HepG2 (cell line): ENCODE results near the gene NTPCR. TPM values are rescaled to one million over a fixed set of nuclear protein-coding genes. Genes with fewer than 3 reads are reported as not detected.

Experiments
- EED ChIP-seq: sonication (generic); formaldehyde crosslinking; IDR thresholded peaks from 2 replicates; pipeline ENCODE4 v1.5.0; 2020; ENCODE audit warnings: mild to moderate bottlenecking, missing genetic modification reagents
- HMG20B ChIP-seq: conservative IDR thresholded peaks from 2 replicates; pipeline ENCODE4 v1.6.1; 2016; ENCODE audit warnings: missing genetic modification reagents, missing compliant biosample characterization
- HOMEZ ChIP-seq: IDR thresholded peaks from 2 replicates; pipeline ENCODE4 v1.6.1; 2016; ENCODE audit warnings: low read depth
- NRL ChIP-seq: sonication (generic); formaldehyde crosslinking; IDR thresholded peaks from 2 replicates; pipeline ENCODE4 v1.5.0; 2020; ENCODE audit warnings: missing genetic modification reagents, mild to moderate bottlenecking, moderate library complexity, borderline replicate concordance
- PLRG1 ChIP-seq: fragments of 450-650 bp; conservative IDR thresholded peaks from 2 replicates; pipeline ENCODE4 v1.6.1; 2016
- POLR2A ChIP-seq, 2 experiments: IDR thresholded peaks; 2 replicates each; pipeline ENCODE4 v1.6.1; 2011; ENCODE audit warnings: low read depth in 2 of 2, low read length in 2 of 2, mild to moderate bottlenecking in 1 of 2, moderate library complexity in 1 of 2; ENCODE audit not compliant: insufficient read depth in 1 of 2
- RARG ChIP-seq: sonication (generic); formaldehyde crosslinking; IDR thresholded peaks from 2 replicates; pipeline ENCODE4 v1.4.0; 2020; ENCODE audit warnings: low read depth, mild to moderate bottlenecking, missing genetic modification reagents
- RERE ChIP-seq: IDR thresholded peaks from 2 replicates; pipeline ENCODE4 v1.6.1; 2016; ENCODE audit warnings: low read depth, missing genetic modification reagents, missing compliant biosample characterization
- SALL2 ChIP-seq: sonication (generic); formaldehyde crosslinking; IDR thresholded peaks from 2 replicates; pipeline ENCODE4 v1.8.1; 2023; ENCODE audit warnings: mild to moderate bottlenecking, missing genetic modification reagents, inconsistent platforms
- SMARCE1 ChIP-seq: fragments of 450-650 bp; IDR thresholded peaks from 2 replicates; pipeline ENCODE4 v1.6.1; 2017; ENCODE audit warnings: borderline replicate concordance
- SMYD3 ChIP-seq: sonication (generic); formaldehyde crosslinking; IDR thresholded peaks from 2 replicates; pipeline ENCODE4 v1.8.1; 2023; ENCODE audit warnings: mild to moderate bottlenecking, missing genetic modification reagents
- THAP7 ChIP-seq: sonication (generic); formaldehyde crosslinking; IDR thresholded peaks from 2 replicates; pipeline ENCODE4 v1.8.1; 2023; ENCODE audit warnings: mild to moderate bottlenecking, missing genetic modification reagents
- ZBTB38 ChIP-seq: sonication (generic); formaldehyde crosslinking; IDR thresholded peaks from 2 replicates; pipeline ENCODE4 v1.5.1; 2020; ENCODE audit warnings: mild to moderate bottlenecking, missing genetic modification reagents
- ZFX ChIP-seq: sonication (generic); formaldehyde crosslinking; IDR thresholded peaks from 2 replicates; pipeline ENCODE4 v1.4.0; 2020; ENCODE audit warnings: mild to moderate bottlenecking, low read depth, missing genetic modification reagents, moderate library complexity
- ZNF414 ChIP-seq: sonication (generic); formaldehyde crosslinking; IDR thresholded peaks from 2 replicates; pipeline ENCODE4 v1.5.0; 2020; ENCODE audit warnings: missing genetic modification reagents
- ZNF512 ChIP-seq: sonication (generic); formaldehyde crosslinking; IDR thresholded peaks from 2 replicates; pipeline ENCODE4 v1.4.0; 2020; ENCODE audit warnings: mild to moderate bottlenecking, missing genetic modification reagents
- ZNF773 ChIP-seq: sonication (generic); formaldehyde crosslinking; IDR thresholded peaks from 2 replicates; pipeline ENCODE4 v1.4.0; 2020; ENCODE audit warnings: missing genetic modification reagents, borderline replicate concordance
- ZNF883 ChIP-seq: sonication (generic); formaldehyde crosslinking; IDR thresholded peaks from 2 replicates; pipeline ENCODE4 v1.5.1; 2020; ENCODE audit warnings: mild to moderate bottlenecking, missing genetic modification reagents; ENCODE audit errors: not compliant biosample characterization
- ZNF891 ChIP-seq: sonication (generic); formaldehyde crosslinking; IDR thresholded peaks from 2 replicates; pipeline ENCODE4 v1.5.0; 2020; ENCODE audit warnings: mild to moderate bottlenecking, missing genetic modification reagents
- polyA plus RNA-seq, 8 experiments: library from polyadenylated mRNA; depleted of rRNA in 3 of 8; stranded (reverse) in 7 of 8; unstranded in 1 of 8; fragments of >200 nt; fragmentation: Illumina TruSeq in 4 of 8; extraction: Trizol in 4 of 8; gene quantifications; 2 replicates each; pipeline versions ENCODE4 v1.2.1 to v1.2.3, GENCODE V29; 2011 to 2016; ENCODE audit warnings: low read depth in 4 of 8, missing spikeins in 1 of 8, mixed read lengths in 1 of 8; ENCODE audit not compliant: insufficient read depth in 1 of 8
- total RNA-seq, 5 experiments: library from RNA; depleted of rRNA; stranded (reverse); fragments of >200 nt; fragmentation: Illumina TruSeq; extraction: Trizol; gene quantifications; 2 replicates each; pipeline ENCODE4 v1.2.3, GENCODE V29; 2016; ENCODE audit warnings: low read depth in 1 of 5

The NTPCR gene
- total and polyA plus RNA-seq, 2 of the 13 experiments (the other 11 are each of a cell fraction or from before 2014, with no cell fraction given): 11.7 to 47.0 TPM

GRCh38 chr1:232950197-232951176 lies at the start of gene NTPCR (continued):
- TF ChIP-seq HOMEZ (CRISPR knock-in tag) (no peak), SMARCE1 (no peak), RARG (CRISPR knock-in tag) (no peak), PLRG1 (no peak), SALL2 (CRISPR knock-in tag) (no peak), POLR2A (IDR thresholded peaks at IDR 0.05; ENCODE audit: insufficient read depth in 1 of 2, low read depth in 2 of 2, low read length in 2 of 2) (peak; percentile 47 to 75; a peak in 2 of 4 replicates), NRL (CRISPR knock-in tag) (peak; percentile 59; the same call in 1 of the 2 replicates), SMYD3 (CRISPR knock-in tag) (no peak), ZNF883 (CRISPR knock-in tag) (peak; percentile 58), ZNF773 (CRISPR knock-in tag) (no peak), HMG20B (CRISPR knock-in tag) (no peak), ZNF512 (CRISPR knock-in tag) (no peak), RERE (CRISPR knock-in tag) (no peak), ZFX (CRISPR knock-in tag) (peak; percentile 66; the same call in 1 of the 2 replicates), THAP7 (no peak), EED (CRISPR knock-in tag) (0 out of 2 replicates have a peak, but pooled peaks have one; percentile 33), ZBTB38 (CRISPR knock-in tag) (peak; percentile 23; the same call in 1 of the 2 replicates), ZNF414 (no peak), ZNF891 (CRISPR knock-in tag) (no peak)
